SK-N-SH treated with all-trans-retinoic acid at 6 μM for 48 hours (cell line): Measurements from ENCODE around the gene SERPINB4.
"Not testable (repeated sequence)": the region's sequence is repeated elsewhere in the genome, so short reads cannot be mapped to it uniquely, and the experiment has no call there.

Source experiments
- ATAC-seq: fragments of 200-7000 bp; cut with Tn5 transposase; 3 replicates; pipeline ENCODE4 v1.9.1; 2020; ENCODE audit warnings: mild to moderate bottlenecking, moderate library complexity
- ARNTL ChIP-seq: fragments of 450-650 bp; formaldehyde crosslinking; IDR thresholded peaks from 2 replicates; pipeline ENCODE4 v1.5.0; 2020; ENCODE audit warnings: low read depth, mild to moderate bottlenecking, moderate library complexity, borderline replicate concordance
- CREB5 ChIP-seq: fragments of 250-450 bp; sonication (Bioruptor Pico); IDR thresholded peaks from 2 replicates; pipeline ENCODE4 v1.5.1; 2020; ENCODE audit warnings: low read depth, mild to moderate bottlenecking, moderate library complexity
- CSDC2 ChIP-seq: fragments of 250-450 bp; sonication (Bioruptor Pico); IDR thresholded peaks from 2 replicates; pipeline ENCODE4 v1.5.0; 2020; ENCODE audit warnings: mild to moderate bottlenecking, moderate library complexity
- CSRNP3 ChIP-seq: fragments of 250-450 bp; sonication (Bioruptor Pico); IDR thresholded peaks from 2 replicates; pipeline ENCODE4 v1.5.1; 2021; ENCODE audit warnings: mild to moderate bottlenecking, moderate library complexity
- GLIS3 ChIP-seq: fragments of 250-450 bp; sonication (Bioruptor Pico); IDR thresholded peaks from 2 replicates; pipeline ENCODE4 v1.5.0; 2020; ENCODE audit warnings: mild to moderate bottlenecking, moderate library complexity
- ISL1 ChIP-seq: fragments of 250-450 bp; sonication (Bioruptor Pico); IDR thresholded peaks from 2 replicates; pipeline ENCODE4 v2.1.2; 2022; ENCODE audit warnings: mild to moderate bottlenecking, moderate library complexity
- OSR1 ChIP-seq: fragments of 250-450 bp; sonication (Bioruptor Pico); IDR thresholded peaks from 2 replicates; pipeline ENCODE4 v1.8.0; 2022; ENCODE audit warnings: moderate library complexity, mild to moderate bottlenecking, inconsistent platforms
- RARB ChIP-seq: fragments of 250-450 bp; sonication (Bioruptor Pico); IDR thresholded peaks from 2 replicates; pipeline ENCODE4 v1.8.0; 2021; ENCODE audit warnings: mild to moderate bottlenecking, moderate library complexity
- TOX ChIP-seq: fragments of 250-450 bp; sonication (Bioruptor Pico); IDR thresholded peaks from 2 replicates; pipeline ENCODE4 v1.8.0; 2021; ENCODE audit warnings: mild to moderate bottlenecking, moderate library complexity, borderline replicate concordance
- ZFP3 ChIP-seq: fragments of 250-450 bp; sonication (Bioruptor Pico); IDR thresholded peaks from 2 replicates; pipeline ENCODE4 v1.5.0; 2020; ENCODE audit warnings: mild to moderate bottlenecking, moderate library complexity
- ZFP30 ChIP-seq: fragments of 450-650 bp; formaldehyde crosslinking; IDR thresholded peaks from 2 replicates; pipeline ENCODE4 v1.5.0; 2022; ENCODE audit warnings: mild to moderate bottlenecking, moderate library complexity
- ZNF565 ChIP-seq: fragments of 450-650 bp; formaldehyde crosslinking; conservative IDR thresholded peaks from 2 replicates; pipeline ENCODE4 v1.5.0; 2020; ENCODE audit warnings: low read depth, mild to moderate bottlenecking, moderate library complexity
- ZNF70 ChIP-seq: fragments of 450-650 bp; formaldehyde crosslinking; IDR thresholded peaks from 2 replicates; pipeline ENCODE4 v1.5.0; 2020; ENCODE audit warnings: mild to moderate bottlenecking, moderate library complexity
- ZNF8 ChIP-seq: fragments of 450-650 bp; formaldehyde crosslinking; IDR thresholded peaks from 2 replicates; pipeline ENCODE4 v1.5.0; 2020; ENCODE audit warnings: mild to moderate bottlenecking, moderate library complexity
- TF ChIP-seq, protein P1 (sequence below): fragments of 250-450 bp; sonication (Bioruptor Pico); IDR thresholded peaks from 2 replicates; pipeline ENCODE4 v1.5.0; 2020; ENCODE audit warnings: mild to moderate bottlenecking, moderate library complexity
- TF ChIP-seq, protein P2 (sequence below): fragments of 250-450 bp; sonication (Bioruptor Pico); IDR thresholded peaks from 2 replicates; pipeline ENCODE4 v1.8.0; 2021; ENCODE audit warnings: low read depth, mild to moderate bottlenecking, moderate library complexity, borderline replicate concordance

Gene SERPINB4

GRCh38 chr18:63644142-63644541 lies at the start of gene SERPINB4:
TSS of gene SERPINB4 (minus strand) at chr18:63644256. CDS start at chr18:63643577, 679 bp downstream.
- not testable (repeated sequence) for ATAC-seq

- no peak for TF ChIP-seq ZNF565 (CRISPR knock-in tag)
- TF ChIP-seq GLIS3: no peak
- TF ChIP-seq, all 23 proteins: peak for 0
- ATAC-seq: no peak
Measured at GRCh38 chr18:63689064-63689463, 45.0 kb upstream of the SERPINB4 start.

DNA sequence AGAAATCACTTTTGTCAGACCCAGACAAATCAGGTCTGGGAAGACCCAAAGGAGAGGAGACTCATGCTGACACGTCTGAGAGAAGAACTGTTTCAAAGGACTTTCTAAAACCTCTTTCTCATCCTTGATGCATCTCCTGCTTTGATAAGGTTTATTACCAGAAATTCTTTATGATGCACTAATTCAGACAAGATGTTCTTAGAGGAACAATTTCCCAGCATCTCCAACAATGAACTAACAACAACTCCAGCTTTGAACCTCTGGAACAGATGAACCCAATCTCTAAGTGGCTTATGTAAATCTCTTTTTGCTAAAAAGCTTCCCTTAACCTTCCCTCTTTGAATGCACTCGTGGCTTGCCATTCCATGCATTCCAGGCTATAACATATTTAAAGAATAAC lies 42.8 kb upstream of the SERPINB4 start:
- no peak for ATAC-seq
- TF ChIP-seq RARB: no peak
- no peak for TF ChIP-seq ZNF70
- TF ChIP-seq ZNF565 (CRISPR knock-in tag): no peak
- no peak for TF ChIP-seq CSDC2 (CRISPR knock-in tag)

- TF ChIP-seq ZNF8 (CRISPR knock-in tag) (no peak), ZNF70 (no peak), ISL1 (CRISPR knock-in tag) (no peak), CSDC2 (CRISPR knock-in tag) (no peak), ZNF565 (CRISPR knock-in tag) (no peak), TOX (CRISPR knock-in tag) (no peak), ZFP3 (CRISPR knock-in tag) (no peak), ARNTL (CRISPR knock-in tag) (no peak)
- TF ChIP-seq, protein P1, sequence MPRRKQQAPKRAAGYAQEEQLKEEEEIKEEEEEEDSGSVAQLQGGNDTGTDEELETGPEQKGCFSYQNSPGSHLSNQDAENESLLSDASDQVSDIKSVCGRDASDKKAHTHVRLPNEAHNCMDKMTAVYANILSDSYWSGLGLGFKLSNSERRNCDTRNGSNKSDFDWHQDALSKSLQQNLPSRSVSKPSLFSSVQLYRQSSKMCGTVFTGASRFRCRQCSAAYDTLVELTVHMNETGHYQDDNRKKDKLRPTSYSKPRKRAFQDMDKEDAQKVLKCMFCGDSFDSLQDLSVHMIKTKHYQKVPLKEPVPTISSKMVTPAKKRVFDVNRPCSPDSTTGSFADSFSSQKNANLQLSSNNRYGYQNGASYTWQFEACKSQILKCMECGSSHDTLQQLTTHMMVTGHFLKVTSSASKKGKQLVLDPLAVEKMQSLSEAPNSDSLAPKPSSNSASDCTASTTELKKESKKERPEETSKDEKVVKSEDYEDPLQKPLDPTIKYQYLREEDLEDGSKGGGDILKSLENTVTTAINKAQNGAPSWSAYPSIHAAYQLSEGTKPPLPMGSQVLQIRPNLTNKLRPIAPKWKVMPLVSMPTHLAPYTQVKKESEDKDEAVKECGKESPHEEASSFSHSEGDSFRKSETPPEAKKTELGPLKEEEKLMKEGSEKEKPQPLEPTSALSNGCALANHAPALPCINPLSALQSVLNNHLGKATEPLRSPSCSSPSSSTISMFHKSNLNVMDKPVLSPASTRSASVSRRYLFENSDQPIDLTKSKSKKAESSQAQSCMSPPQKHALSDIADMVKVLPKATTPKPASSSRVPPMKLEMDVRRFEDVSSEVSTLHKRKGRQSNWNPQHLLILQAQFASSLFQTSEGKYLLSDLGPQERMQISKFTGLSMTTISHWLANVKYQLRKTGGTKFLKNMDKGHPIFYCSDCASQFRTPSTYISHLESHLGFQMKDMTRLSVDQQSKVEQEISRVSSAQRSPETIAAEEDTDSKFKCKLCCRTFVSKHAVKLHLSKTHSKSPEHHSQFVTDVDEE: no peak
- TF ChIP-seq, protein P2, sequence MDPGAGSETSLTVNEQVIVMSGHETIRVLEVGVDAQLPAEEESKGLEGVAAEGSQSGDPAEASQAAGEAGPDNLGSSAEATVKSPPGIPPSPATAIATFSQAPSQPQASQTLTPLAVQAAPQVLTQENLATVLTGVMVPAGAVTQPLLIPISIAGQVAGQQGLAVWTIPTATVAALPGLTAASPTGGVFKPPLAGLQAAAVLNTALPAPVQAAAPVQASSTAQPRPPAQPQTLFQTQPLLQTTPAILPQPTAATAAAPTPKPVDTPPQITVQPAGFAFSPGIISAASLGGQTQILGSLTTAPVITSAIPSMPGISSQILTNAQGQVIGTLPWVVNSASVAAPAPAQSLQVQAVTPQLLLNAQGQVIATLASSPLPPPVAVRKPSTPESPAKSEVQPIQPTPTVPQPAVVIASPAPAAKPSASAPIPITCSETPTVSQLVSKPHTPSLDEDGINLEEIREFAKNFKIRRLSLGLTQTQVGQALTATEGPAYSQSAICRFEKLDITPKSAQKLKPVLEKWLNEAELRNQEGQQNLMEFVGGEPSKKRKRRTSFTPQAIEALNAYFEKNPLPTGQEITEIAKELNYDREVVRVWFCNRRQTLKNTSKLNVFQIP: no peak
- ATAC-seq: no peak
Measured at GRCh38 chr18:63684718-63685117, 40.7 kb upstream of the SERPINB4 start.

- no peak; the same call in 2 of the 3 replicates for ATAC-seq
Measured at GRCh38 chr18:63683890-63684289, 39.8 kb upstream of the SERPINB4 start.

More at GRCh38 chr18:63683890-63684289, 39.8 kb upstream of the SERPINB4 start:
- no peak for TF ChIP-seq OSR1
- TF ChIP-seq CREB5 (CRISPR knock-in tag): no peak
- TF ChIP-seq, protein P1: no peak
- no peak for TF ChIP-seq CSRNP3 (CRISPR knock-in tag)
- TF ChIP-seq ISL1 (CRISPR knock-in tag): no peak
- no peak for TF ChIP-seq TOX (CRISPR knock-in tag)
- TF ChIP-seq, protein P2: no peak
- no peak for TF ChIP-seq ZFP30
